ES-I3 (cell line): ENCODE data around the gene RDH14.

Experiments
- H3K36me3 ChIP-seq: 2 replicates; pipeline ENCODE4 v1.6.1; 2013; ENCODE audit warnings: mild to moderate bottlenecking, low read length, control low read depth, moderate library complexity; ENCODE audit not compliant: insufficient read depth
- H3K4me1 ChIP-seq: 2 replicates; pipeline ENCODE4 v1.6.1; 2013; ENCODE audit warnings: mild to moderate bottlenecking, control low read depth, low read length; ENCODE audit not compliant: insufficient read depth
- H3K9ac ChIP-seq: 2 replicates; pipeline ENCODE4 v1.6.1; 2013; ENCODE audit warnings: low read depth, mild to moderate bottlenecking, low read length, moderate library complexity
- H3K9me3 ChIP-seq: 2 replicates; pipeline ENCODE4 v1.6.1; 2013; ENCODE audit warnings: mild to moderate bottlenecking, low read length, moderate library complexity; ENCODE audit not compliant: control insufficient read depth, insufficient read depth

The RDH14 gene

DNA sequence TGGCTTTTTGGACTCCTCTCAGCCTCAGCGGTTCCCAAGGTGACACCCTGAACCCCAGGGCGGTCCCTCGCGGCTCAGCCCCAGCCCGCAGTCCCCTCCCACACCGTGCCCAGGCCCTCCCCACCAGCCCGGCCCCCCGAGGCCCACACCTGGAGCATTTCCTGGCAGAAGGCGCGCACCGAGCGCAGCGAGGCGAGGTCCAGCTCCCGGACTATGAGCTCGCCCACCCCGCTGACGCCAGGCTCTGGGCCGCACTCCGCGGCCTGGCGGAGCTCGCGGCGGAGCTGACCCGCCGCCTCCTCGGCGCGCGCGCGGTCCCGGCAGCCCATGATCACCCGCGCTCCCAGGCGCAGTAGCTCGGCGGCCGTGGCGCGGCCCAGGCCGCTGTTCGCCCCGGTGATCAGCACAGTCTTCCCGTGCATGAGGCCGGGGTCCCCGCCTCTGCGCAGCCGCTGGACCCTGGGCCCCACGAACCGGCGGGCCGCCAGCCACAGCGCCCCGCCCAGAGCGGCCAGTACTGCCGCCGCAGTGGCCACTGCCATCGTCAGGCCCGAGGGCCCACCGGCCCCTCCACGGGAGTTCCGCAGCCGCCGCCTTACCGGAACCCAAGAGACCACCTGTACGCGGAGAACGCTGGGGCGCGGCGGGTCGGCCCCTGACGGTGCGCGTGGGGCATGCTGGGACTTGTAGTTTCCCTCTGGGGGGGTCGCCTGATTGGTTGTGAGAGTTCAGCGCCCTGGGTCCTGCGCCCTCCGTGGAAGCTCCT lies at the start of gene RDH14:
Gene RDH14, minus strand, starts transcription at position 623 of the 766 bp plus-strand sequence. Its CDS starts 81 bp downstream, at position 542.
- Histone ChIP-seq H3K36me3 (peaks cover 4% of the 10 kb centered on the region; the same call in 1 of the 2 replicates), H3K4me1 (peaks cover 10% of the 10 kb centered on the region; the same call in 1 of the 2 replicates)

DNA sequence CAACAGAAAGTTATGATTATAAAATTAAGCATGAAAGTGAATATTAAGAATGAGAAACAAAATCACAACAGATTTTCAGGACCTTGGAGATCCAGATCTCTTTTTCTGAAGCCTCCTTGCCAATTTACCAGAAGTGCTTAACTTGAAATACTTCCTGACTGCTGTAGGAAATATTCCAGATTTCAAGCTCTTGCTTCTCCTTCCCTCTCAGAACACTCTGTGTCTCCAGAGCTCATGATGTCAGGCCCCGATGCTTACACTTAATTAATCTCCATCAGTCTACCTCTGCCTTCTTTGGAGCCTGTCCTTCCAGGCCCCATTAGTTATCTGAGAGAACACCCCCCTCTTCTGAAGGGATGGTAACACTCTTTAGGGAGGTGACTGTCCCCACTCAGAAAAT lies 49.6 kb upstream of the RDH14 start:
- Histone ChIP-seq H3K36me3 (no peaks in the 10 kb centered on the region), H3K4me1 (no peaks in the 10 kb centered on the region), H3K9ac (no peak overlapping the region), H3K9me3 (no peaks in the 10 kb centered on the region)

More for the DNA sequence above, at the start of gene RDH14:
- Histone ChIP-seq H3K9me3 (no peaks in the 10 kb centered on the region), H3K9ac (peak within 1 kb of the TSS; percentile 94)

DNA sequence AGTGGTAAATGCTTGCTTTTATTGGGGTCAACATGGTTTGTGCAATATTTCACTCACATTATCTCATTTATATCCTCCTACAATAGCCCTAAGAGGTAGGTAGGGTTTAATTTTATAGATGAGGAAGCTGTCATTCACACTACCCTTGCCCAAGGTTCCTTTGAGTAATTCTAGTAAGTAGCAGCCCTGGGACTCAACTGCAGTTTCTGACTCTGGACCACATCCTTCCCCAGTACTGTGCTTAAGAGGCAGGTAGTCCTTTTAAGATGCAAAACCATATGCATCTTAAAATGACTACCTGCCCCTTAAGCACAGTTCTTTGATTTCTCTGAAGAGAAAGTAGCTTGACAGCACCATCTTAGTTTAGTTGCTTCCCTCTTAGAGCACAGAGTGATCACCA lies 44.7 kb upstream of the RDH14 start:
- no peaks in the 10 kb centered on the region for H3K9me3 ChIP-seq
- no peaks in the 10 kb centered on the region for H3K36me3 ChIP-seq
- H3K9ac ChIP-seq, result no peak overlapping the region
- no peaks in the 10 kb centered on the region for H3K4me1 ChIP-seq

- Histone ChIP-seq H3K4me1 (no peaks in the 10 kb centered on the region), H3K36me3 (no peaks in the 10 kb centered on the region), H3K9me3 (no peaks in the 10 kb centered on the region), H3K9ac (no peak overlapping the region)
Observed at GRCh38 chr2:18604531-18604885, 44.1 kb upstream of the RDH14 start.

DNA sequence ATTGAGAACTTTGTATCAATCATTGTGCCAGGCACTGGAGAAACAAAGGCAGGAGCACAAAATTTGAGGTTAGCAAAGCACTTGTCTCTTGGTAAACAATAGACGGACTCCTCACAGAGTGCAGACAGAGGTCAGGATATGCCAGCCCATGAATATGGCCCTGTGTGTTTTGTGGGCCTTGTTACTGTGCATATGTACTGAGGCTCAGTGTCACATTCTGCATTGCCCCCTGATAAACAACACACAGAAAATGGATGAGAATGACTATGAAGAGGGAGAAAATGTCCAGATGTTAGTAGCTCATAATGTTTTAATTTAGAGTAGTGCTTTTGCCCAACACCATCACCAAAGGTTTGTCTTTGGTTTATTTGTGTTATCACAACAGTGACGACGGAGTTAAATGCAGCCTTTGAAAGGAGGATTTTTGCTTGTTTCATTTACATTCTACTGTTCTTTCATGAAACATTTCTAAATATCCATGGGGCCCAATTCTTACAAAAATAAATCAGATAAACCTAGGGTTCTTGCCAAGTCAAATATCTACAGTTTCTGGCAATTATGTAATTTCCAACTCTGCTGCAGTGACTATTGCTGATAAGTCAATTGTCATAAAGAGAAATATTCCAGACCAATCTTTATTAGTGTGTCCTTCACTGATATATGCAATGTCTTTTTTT lies 43.5 kb upstream of the RDH14 start:
- H3K9me3 ChIP-seq, result no peaks in the 10 kb centered on the region
- no peak overlapping the region for H3K9ac ChIP-seq
- H3K4me1 ChIP-seq, result no peaks in the 10 kb centered on the region
- no peaks in the 10 kb centered on the region for H3K36me3 ChIP-seq

DNA sequence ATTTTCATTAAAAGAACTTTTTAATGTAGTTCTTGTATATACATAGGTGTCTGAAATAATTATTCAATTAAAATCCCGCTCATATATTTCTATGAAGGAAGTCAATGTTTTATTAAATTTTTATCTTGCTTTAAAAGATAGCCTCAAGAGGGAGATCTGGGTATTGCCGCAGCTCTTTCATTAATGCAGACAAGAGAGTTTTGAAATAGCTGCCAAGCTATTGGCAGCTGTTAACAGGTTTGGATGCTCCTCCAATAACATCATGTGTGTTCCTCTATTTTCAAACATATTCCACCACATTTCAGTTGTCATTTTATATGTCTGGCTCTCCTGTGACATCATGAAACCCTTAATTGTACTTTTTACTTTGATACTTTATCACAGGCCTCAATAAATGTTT lies 41.8 kb upstream of the RDH14 start:
- no peaks in the 10 kb centered on the region for H3K36me3 ChIP-seq
- no peaks in the 10 kb centered on the region for H3K4me1 ChIP-seq
- H3K9me3 ChIP-seq, result no peaks in the 10 kb centered on the region
- H3K9ac ChIP-seq, result no peak overlapping the region

- Histone ChIP-seq H3K9me3 (no peaks in the 10 kb centered on the region), H3K9ac (no peak overlapping the region), H3K36me3 (no peaks in the 10 kb centered on the region), H3K4me1 (no peaks in the 10 kb centered on the region)
Observed at GRCh38 chr2:18600255-18600613, 39.8 kb upstream of the RDH14 start.

GRCh38 chr2:18599509-18600254 lies 39.2 kb upstream of the RDH14 start:
- H3K36me3 ChIP-seq, result no peaks in the 10 kb centered on the region
- no peak overlapping the region for H3K9ac ChIP-seq
- no peaks in the 10 kb centered on the region for H3K9me3 ChIP-seq
- no peaks in the 10 kb centered on the region for H3K4me1 ChIP-seq

GRCh38 chr2:18598848-18599484 lies 38.5 kb upstream of the RDH14 start:
- Histone ChIP-seq H3K9ac (no peak overlapping the region; the same call in 1 of the 2 replicates), H3K36me3 (no peaks in the 10 kb centered on the region), H3K9me3 (no peaks in the 10 kb centered on the region), H3K4me1 (no peaks in the 10 kb centered on the region)

GRCh38 chr2:18597618-18598017 lies 37.2 kb upstream of the RDH14 start:
- H3K9me3 ChIP-seq, result no peaks in the 10 kb centered on the region
- no peaks in the 10 kb centered on the region for H3K4me1 ChIP-seq
- no peak overlapping the region for H3K9ac ChIP-seq
- no peaks in the 10 kb centered on the region for H3K36me3 ChIP-seq

DNA sequence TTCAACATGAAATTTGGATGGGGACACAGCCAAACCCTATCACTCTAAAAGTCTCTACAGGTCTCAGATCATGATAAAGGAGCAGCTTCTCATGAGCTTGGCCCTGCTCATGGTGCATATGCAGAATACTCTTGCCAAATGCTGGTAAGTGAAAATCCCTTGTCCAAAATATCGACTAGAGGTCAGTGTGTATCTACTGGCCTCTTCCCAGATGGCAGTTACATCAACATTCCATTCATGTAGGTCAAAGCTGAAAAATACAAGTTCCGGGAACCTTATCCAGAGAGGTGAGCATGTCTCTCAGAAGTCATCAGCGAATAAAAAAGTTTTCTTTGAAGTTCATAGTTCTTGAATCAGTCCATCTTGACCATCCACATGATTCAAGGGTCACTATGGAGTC lies 36.5 kb upstream of the RDH14 start:
- H3K9me3 ChIP-seq, result no peaks in the 10 kb centered on the region
- H3K36me3 ChIP-seq, result no peaks in the 10 kb centered on the region
- H3K4me1 ChIP-seq, result no peaks in the 10 kb centered on the region
- H3K9ac ChIP-seq, result no peak overlapping the region

DNA sequence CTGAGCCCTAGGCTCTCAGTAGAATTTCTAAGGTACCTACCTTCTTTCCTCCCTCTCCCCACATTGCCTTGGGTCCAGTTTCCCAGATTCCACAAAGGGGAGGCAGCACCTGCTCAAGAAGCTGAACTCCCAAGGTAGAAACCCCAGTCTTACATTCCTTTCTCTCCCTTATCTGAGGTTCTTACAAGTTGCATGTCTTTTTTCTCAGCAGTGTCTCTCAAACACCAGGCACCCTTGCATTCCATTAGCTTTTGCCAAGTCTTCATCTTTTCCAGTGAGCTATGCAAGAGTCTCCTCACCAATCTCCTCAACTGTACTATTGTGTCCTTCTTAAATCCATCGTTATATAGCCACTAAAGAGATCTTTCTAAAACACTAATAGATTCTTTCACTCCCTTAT lies 33.0 kb upstream of the RDH14 start:
- Histone ChIP-seq H3K36me3 (no peaks in the 10 kb centered on the region), H3K9me3 (no peaks in the 10 kb centered on the region), H3K9ac (no peak overlapping the region), H3K4me1 (no peaks in the 10 kb centered on the region)

GRCh38 chr2:18592372-18592771 lies 31.9 kb upstream of the RDH14 start:
- H3K36me3 ChIP-seq, result no peaks in the 10 kb centered on the region
- no peaks in the 10 kb centered on the region for H3K9me3 ChIP-seq
- no peaks in the 10 kb centered on the region for H3K4me1 ChIP-seq
- H3K9ac ChIP-seq, result no peak overlapping the region

DNA sequence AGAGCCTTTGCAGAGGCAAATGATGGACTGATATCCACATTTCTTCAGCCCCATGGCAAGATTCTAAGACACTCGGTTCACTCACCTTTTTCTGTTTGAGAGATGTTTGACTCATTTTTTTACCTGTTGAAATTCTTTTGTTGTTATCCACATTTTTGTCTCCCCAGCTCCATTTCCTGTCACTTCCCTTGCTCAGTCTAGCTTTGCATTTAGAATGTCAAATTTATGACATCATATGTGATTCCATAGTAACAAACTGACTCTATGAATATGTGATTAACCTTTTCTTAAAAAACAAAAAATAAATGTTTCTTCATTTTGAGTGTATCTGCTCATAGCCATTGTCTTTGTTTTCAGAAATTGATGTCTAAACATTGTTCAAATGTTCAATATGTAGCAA lies 28.9 kb upstream of the RDH14 start, which contains the start of gene NT5C1B:
Gene NT5C1B, minus strand, starts transcription at position 216 of the 400 bp plus-strand sequence. Its CDS starts 101 bp downstream, at position 115.
- H3K9ac ChIP-seq, result no peak within 1 kb of the TSS
- no peaks in the 10 kb centered on the region for H3K4me1 ChIP-seq
- H3K36me3 ChIP-seq, result no peaks in the 10 kb centered on the region
- no peaks in the 10 kb centered on the region for H3K9me3 ChIP-seq
